VCaP (cell line): ENCODE data around the gene GABRD.

Experiments
- H3K27ac ChIP-seq: fragments of 450-650 bp; 2 replicates; pipeline ENCODE4 v1.5.1; 2017
- TF ChIP-seq, protein P1 (sequence below): fragments of 450-650 bp; conservative IDR thresholded peaks from 2 replicates; pipeline ENCODE4 v1.5.1; 2017; ENCODE audit warnings: mild to moderate bottlenecking, moderate library complexity

The GABRD gene, protein sequence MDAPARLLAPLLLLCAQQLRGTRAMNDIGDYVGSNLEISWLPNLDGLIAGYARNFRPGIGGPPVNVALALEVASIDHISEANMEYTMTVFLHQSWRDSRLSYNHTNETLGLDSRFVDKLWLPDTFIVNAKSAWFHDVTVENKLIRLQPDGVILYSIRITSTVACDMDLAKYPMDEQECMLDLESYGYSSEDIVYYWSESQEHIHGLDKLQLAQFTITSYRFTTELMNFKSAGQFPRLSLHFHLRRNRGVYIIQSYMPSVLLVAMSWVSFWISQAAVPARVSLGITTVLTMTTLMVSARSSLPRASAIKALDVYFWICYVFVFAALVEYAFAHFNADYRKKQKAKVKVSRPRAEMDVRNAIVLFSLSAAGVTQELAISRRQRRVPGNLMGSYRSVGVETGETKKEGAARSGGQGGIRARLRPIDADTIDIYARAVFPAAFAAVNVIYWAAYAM

DNA sequence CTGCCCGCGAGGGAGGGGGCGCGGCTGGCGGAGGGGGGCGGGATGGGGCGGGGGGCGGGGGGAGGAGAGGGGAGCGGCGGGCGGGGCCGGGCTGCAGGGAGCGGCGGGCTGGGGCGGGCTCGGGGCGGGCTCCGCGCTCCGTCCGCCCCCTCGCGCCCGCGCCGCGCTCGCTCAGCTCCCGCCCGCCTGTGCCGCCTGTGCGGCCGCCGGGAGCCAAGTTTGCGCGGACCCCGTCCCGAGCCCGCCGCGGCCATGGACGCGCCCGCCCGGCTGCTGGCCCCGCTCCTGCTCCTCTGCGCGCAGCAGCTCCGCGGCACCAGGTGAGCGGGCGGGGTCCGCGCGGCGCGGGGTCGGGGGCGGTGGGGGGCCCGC, at the start of gene GABRD:
GABRD (plus strand) TSS at position 174 of the 372 bp plus-strand sequence; CDS start at position 253, 79 bp downstream.
- peak within 1 kb of the TSS; percentile 54; the same call in 1 of the 2 replicates for H3K27ac ChIP-seq
- TF ChIP-seq, protein P1, sequence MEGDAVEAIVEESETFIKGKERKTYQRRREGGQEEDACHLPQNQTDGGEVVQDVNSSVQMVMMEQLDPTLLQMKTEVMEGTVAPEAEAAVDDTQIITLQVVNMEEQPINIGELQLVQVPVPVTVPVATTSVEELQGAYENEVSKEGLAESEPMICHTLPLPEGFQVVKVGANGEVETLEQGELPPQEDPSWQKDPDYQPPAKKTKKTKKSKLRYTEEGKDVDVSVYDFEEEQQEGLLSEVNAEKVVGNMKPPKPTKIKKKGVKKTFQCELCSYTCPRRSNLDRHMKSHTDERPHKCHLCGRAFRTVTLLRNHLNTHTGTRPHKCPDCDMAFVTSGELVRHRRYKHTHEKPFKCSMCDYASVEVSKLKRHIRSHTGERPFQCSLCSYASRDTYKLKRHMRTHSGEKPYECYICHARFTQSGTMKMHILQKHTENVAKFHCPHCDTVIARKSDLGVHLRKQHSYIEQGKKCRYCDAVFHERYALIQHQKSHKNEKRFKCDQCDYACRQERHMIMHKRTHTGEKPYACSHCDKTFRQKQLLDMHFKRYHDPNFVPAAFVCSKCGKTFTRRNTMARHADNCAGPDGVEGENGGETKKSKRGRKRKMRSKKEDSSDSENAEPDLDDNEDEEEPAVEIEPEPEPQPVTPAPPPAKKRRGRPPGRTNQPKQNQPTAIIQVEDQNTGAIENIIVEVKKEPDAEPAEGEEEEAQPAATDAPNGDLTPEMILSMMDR: no peak

DNA sequence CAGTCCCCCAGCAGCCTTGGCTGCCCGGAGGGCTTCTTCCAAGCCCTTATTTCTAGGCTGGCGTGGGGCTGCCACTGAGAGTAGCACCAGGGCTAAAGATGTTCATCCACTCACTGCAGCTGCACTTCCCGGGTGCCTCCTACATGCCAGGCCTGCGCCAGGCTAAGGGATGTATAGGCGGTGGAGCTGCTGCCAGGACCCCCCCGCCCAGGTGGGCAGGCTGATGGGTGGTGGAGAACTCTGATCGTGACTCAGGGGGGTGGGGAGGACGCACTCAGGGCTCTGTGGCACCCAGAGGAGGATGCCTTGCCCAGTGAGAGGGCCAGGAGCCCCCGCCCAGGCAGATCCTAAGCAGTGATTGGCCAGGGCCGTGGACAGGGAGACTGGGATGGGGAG, 49.6 kb upstream of the GABRD start:
- TF ChIP-seq, protein P1: no peak
- H3K27ac ChIP-seq: no peak overlapping the region

DNA sequence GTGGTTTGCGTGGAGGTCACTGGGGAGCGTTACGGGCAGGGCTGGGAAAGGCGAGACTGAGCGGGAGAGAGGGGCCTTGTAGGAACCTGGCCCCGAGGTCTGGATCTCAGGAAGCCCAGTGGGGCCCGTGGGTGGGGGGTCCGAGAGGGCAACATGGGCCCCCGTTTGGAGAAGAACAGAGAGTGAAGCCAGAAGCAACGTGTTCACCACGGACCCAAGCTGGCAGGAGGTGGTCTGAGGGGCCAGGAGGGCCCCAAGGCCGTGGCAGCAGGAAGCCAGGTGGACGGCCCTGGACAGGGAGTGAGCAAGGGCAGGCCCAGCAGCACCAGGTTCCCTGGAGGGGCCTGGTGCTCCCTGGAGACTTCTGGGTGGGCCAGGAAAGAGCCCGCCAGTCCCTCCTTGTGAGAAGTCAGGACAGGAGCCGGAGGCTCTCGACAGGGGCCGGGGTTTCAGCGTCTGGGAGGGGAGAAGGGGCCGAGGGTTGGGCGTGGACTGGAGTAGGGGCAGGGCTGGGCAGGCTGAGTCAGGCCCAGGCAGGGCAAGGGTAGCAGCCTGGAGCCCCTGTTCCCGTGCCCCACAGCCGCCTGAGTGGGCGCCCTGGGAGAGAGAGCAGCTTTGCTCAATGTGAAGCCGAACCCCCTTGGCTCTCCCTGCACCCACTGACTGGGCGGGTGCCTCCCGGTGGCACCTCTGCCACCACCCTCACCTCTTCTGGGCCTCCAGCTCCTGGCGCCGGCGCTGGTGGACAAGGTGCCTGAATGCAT, 49.0 kb upstream of the GABRD start:
- no peak overlapping the region for H3K27ac ChIP-seq

DNA sequence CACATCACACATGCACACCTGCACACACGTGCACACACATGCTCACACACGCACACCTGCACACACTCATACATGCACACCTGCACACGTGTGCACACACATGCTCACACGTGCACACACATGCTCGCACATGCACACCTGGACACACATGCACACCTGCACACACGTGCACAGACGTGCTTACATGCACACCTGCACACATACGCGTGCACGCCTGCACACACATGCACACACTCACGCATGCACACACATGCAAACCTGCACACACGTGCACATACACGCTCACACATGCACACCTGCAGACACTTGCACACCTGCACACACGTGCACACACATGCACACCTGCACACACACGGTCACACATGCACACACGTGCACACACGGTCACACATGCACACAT, 48.1 kb upstream of the GABRD start:
- H3K27ac ChIP-seq: no peak overlapping the region
- TF ChIP-seq, protein P1: no peak

More for the DNA sequence above, 49.0 kb upstream of the GABRD start:
- TF ChIP-seq, protein P1: no peak

DNA sequence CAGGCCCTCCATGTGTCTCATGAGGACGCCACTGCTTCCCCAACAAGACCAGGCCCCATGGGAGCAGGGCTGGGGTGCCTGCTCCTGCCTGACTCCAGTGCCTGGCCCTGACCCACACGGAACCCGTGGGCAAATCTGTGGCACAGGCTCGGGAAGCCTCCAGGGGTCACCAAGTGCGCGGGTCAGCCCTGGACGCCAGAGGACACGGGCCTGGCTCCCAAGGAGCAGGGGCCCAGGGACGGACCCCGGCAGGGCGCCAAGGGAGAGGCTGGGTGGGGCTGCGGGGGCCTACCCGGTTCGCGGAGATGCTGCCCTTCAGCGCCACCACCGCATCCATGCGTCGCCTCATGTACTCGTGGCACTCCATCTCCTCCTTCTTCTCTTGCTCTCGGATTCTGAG, 47.5 kb upstream of the GABRD start:
- TF ChIP-seq, protein P1: no peak
- no peak overlapping the region for H3K27ac ChIP-seq

DNA sequence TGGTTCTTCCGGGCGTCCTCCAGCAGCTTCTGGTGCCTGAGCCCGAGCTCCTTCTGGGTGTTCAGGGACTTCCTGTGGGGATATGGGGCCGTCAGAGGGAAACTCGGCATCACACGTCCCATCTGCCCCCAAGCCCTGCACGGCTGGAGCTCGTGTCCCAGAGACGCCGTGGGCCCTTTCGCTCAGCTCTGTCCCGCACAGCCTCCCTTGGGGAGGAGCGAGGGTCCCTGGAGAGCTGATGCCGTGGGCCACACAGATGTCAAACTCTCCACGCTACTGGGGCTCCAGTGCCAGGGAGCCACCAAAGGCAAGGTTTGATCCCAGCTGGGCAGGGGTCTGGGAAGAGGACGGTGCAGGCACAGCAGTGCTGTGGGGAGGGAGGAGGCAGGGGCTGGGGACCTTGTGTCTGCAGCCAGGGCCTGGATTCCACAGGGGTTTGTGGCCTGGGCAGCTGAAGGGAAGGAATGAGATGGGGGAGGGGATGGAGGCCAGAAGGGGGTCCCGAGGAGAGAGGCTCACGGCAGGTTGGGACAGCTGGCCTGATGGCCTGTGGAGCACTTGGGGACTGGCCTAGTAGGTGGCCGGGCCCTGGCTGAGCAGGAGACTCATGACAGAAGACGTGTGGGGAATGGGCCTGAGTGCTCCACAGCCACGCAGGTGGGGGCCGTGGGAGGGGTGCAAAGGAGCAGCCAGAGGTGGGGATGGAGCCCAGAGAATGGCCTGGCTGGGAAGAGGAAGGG, 46.0 kb upstream of the GABRD start:
- H3K27ac ChIP-seq: no peak overlapping the region
- TF ChIP-seq, protein P1: no peak
